Activated CD8-positive, alpha-beta memory T cell treated with anti-CD3 and anti-CD28 coated beads for 1 hour (primary cell): ENCODE measurements around the gene ILKAP.

Source experiments
- DNase-seq, 2 donors: peaks; one replicate each; pipeline ENCODE4 v3.0.0-alpha.2; 2020; ENCODE audit warnings: low read depth in 1 of 2; ENCODE audit errors: extremely low read depth in 1 of 2

The ILKAP gene

DNA sequence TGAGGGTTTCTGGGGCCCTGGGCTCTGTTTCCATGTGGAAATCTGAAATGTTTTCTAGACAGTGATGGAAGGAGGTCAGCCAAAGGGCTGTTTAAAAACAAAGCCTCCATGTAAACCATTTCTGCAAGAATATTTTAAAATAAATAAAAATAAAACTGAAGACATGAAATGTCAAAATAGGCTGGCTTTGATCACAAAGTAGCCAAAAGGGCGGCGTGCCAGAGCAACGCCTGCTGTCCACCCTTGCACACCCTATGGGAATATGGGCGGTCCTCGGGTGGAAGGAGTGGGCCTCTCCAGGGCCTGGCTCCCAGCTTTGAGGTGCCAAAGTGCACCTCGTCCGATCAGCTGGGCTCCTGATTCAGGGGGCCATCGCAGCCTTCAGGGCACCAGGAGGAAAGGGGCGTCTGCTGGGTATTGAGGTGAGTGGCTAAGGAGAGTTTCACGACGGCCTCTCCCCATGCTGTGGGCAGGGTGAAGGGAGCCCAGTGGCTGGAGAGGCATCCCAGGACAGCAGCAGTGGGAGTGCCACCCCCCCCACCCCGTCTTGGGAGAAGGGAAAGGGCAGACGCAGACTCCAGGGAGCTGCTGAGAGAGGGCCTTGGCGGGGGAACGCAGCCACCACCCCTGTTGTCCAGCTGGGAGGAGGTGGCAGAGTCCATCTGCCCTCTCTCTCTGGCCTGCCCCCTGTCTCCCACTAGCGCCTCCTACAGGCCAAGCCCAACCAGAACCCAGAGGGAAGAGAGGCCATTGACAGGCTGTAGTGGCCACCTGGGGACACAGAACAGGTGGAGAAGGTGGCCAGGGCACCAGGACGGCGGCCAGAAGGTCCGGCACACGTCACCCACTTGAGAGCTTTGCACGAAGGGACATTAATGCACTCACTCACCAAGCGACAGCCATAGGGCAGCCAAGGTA, 50.5 kb downstream of the ILKAP start:
- DNase-seq: no peak

DNA sequence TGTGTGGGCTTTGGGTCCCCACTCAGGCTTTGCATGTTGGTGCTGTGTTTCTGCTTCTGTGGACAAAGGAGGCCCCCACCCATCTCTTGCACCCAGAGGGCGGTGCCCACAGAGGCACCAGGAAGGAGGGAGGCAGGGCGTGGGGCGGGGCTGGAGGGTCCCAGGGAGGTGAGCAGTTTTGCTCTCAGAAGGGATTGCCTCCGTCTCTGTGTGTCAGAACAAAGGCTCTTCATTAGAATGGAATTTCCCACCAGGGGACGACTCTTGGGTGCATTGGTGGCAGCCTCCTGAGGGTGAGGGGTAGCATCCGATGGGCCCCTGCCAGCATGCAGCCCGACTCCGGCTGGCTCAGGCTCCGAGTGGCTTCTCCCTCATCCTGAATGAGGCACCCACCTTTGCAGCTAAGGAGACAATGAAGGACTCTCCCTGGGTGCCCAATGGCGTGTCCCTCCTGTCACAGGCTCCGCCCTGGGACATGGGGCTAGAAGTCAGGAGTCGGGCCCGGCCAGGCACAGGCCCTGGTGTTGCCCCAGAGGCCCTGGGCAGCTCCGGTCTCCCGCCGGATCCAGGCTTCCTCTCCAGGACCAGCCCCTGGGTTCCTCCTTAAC, 51.8 kb downstream of the ILKAP start:
- DNase-seq: no peak

DNA sequence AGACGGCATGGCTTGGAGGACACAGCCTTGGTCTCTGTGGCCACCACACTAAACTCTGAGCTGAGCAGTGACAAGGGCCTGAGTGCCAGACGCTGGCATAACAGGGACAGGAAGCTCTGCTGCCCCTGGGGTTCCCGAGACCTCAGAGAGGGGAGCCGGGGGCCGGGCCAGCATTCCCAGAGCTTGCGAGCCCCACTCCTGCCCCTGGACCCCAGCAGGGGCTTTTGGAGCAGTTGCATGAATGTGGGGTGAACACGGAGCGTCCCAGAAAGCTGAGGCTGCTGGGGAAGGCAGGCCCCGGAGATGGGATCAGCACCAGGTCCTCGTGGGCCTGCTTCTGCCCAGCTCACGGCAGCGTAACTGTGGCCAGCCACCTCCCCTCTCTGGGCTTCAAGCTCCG, 52.3 kb downstream of the ILKAP start:
- no peak for DNase-seq

DNA sequence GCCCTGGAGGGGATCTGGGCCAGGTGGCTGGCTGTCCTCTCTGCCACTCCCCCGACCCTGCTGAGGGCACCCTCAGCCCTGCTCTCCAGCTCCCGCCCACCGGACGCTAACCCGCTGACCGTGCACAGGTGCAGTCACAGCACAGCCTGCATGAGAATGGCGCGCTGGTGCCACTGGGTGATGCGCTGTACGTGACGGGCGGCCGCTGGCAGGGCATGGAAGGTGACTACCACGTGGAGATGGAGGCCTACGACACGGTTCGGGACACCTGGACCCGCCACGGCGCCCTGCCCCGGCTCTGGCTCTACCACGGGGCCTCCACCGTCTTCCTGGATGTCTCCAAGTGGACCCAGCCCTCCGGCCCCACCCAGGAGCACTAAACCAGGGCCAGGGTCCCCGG, 52.8 kb downstream of the ILKAP start:
- no peak for DNase-seq

DNA sequence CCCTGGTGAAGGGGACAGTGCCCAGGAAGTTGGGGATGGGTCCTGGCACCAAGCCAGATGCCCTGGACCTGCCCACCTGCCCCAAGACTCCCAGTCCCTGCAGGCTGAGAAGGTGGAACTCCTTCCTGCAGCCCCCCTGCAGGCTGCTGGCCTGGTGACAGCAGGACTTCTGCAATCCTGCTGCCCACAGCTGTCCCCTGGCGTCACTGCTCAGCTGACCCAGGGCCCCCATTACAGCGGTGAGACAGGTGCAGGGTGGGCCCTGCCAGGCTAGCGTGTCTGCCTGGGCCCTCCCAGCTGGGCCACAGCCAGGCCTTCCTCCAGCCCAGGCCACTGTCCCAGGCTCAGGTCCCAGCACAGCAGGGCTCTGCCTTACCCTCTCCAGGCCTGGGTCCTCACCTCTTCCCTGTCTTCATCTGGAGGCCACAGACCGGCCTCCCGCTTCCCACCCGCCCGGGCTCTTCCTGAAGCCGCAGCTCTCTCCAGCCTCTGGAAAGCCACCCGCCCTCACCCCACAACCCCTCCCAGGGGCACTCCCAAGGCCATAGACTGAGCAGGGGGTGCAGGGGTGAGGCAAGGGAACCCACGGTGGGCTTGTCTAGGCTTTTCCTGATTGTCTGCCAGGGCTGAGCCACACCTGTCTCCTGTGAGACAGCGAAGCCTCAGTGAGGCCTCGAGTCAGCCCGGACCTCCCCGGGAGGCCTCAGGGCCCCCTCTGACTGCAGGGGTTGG, 53.5 kb downstream of the ILKAP start:
- no peak for DNase-seq

DNA sequence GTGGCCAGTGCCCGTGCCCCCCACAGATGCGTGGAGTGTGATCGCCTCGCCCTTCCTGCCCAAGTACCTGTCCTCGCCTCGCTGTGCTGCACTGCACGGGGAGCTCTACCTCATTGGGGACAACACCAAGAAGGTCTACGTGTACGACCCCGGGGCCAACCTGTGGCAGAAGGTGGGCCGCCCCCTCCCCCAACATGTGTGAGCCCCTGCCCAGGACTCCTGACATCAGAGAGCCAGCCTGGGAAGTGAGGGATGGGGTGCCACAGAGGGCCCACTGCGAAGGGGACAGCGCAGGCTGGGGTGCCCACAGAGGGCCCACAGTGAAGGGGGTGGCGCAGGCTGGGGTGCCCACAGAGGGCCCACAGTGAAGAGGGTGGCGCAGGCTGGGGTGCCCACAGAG, 54.5 kb downstream of the ILKAP start:
- DNase-seq: no peak

DNA sequence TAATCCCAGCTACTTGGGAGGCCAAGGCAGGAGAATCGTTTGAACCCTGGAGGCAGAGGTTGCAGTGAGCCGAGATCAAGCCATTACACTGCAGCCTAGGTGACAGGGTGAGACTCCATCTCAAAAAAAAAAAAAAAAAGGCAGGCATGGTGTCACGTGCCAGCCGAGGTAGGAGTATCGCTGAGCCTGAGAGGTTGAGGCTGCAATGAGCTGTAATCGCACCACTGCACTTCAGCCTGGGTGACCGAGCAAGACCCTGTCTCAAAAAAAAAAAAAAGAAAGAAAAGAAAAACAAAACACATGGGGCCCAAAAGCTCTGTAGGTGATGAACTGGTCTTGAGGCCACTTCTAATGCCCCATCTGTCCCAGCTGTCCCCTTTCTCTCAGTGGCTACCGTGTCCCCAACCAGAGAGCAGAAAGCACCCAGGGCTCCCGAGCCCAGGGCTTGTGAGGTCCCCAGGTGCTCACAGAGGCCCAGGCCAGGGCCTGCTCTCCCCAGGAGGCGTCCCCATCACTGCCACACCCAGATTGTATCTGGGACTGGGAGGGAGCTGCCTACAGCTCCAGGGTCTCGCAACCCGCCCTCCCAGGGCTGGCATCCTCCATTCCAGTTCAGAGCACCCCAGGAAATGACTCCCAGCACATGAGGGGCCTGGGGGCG, 56.5 kb downstream of the ILKAP start:
- no peak for DNase-seq

DNA sequence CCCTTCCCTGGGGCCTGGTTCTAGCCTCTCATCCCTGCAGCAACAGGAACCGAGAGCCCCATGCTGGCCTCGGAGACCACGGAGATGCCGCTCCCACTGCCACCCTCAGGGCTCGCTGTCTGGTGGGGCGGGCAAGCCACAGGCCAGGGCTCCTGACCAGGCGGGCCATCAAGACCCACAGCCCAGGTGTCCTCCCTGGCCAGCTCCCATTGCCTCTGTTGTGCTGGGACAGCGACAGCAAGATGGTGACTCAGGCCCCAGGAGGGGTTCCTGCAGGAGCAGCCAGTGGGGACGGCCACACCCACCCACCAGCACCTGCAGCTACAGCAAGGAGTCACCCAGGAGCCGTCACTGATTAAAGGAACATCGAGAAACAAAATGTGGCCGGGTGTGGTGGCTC, 57.6 kb downstream of the ILKAP start:
- no peak for DNase-seq

DNA sequence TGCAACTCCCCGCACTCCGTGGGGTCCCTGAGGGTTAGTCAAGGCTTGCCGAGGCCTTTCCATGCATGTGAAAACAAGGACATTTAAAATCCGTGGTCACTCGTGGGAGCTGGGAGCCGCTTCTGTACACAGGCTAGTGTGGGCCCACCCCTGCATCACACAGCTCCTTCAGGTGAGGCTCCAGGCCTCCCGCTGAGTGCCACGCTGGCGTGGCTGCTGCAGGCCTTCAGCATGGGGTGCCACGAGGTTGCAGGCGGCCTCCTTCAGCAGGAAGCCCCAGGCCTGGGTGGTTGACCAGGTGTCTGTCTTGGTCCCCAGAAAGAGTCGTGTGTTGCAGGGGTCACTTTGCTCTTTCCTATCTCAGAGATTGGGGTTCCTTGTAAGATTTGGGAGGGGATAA, 58.4 kb downstream of the ILKAP start:
- no peak for DNase-seq

DNA sequence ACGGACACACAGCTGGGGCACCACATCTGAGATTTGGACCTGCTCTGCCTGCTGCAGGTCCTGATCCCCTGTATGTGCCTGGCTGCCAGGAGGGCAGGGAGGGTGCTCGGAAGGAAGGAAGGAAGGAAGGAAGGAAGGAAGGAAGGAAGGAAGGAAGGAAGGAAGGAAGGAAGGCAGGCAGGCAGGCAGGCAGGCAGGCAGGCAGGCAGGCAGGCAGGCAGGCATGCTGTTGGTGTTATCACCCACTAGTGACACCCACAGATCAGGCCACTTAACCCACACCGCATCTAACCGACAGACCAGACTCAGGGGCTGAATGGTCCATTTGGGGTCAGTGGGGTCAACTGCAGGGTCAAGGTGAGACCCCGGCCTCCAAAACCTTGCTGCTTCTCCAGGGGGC, 59.2 kb downstream of the ILKAP start:
- DNase-seq: no peak

DNA sequence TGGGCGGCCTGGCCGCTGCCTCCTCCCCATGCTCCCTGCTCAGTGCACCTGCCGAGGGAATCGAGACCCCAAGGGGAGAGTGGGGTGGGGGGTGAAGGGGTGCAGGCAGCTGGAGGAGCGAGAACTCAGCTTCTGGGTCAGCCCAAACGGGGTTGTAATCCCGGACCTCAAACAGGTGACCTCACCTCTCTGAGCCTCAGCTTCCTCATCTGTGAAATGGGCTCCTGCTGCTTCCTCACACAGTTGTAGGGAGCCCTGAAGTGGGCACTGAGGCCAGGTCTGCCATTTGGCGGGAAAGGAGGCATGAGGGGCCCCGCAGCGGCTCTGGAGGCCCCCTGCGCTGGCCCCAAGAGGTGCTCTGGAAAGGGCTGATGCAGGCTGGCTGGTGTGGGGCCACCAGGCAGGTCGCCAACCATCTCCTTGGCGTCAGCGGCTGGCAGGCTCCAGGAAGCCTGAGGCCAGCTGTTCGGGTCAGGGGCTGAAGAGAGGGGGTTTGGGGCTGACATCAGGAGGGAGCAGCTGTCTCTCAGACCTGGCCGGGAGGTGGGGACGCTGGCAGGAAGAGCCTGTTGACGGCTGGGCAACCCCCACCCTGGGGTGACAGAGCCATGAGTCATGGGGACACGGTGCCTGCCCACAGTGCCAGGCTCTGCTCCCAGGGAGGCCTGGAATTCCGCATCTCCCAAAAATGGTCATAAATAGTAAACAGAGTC, 60.1 kb downstream of the ILKAP start:
- no peak for DNase-seq

DNA sequence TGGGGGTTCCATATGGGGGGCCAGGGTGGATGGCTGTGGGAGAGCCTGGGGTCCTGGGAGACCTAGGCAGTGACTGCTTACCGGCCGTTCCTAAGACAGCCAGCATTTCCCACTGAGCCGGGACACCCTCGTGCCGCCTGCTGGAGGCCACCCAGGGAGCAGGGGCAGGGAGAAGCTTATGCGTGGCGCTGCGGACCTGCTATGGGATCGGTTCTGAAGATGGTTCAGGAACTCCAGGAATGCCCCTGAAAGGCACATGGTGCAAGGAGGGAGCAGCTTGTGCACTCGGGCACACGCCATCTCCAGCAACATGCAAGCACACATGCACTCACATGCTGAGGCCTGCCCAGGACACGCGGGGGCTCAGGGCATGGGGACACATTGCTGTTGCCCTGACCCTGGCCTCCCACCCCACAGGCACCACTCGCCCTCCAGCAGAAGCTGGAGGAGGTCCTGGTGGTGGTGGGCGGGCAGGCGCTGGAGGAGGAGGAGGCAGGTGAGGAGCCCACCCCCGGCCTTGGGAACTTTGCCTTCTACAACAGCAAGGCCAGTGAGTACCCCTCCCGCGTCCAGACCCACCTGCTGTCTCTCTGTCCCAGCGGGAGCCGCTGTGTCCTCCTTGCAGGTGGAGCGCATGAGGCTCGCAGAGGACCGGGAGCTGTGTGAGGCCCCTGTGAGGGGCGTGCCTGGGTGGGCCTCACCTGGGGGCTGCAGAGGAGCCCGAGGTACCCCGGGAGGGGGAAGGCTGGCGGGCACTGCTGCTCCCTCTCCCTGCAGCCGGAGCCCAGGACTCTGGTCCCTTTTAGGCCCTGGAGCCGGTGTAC, 60.9 kb downstream of the ILKAP start:
- DNase-seq: no peak

DNA sequence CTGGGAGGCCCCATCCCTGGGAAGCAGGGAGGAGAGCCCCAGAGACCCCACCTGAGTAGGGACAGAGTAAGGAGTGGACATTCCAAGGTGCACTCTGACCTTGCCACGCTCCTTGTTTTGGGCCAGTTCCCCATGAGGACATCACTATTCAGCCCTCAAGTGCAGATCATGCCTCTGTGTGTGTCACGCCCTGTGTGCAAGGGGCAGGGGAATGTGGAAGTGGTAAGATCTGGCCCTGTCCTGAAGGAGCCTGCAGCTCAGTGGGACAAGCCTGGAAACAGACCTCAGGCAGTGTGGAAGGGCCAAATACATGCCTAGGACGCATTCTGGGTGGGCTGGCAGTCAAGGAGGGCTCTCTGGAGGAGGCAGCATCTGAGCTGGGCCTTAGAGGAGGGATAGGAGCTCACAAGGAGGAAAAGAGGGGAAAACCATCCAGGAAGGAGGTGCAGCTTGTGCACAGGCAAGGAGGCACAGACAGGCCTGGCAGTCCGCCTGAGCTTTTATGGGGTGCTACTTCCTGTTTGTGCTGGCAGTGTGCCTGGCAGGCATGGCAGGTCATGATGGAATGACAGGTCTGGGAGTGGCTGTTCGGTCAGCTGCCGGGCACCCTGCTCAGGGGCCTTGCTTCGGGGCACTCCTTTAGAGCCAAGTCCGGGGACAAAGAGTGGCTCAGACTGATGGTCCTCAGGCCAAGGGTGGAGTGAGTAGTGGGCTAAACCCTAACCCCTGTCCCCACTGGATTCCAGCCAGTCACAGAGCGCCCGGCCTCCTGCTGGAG, 61.8 kb downstream of the ILKAP start:
- DNase-seq: no peak

DNA sequence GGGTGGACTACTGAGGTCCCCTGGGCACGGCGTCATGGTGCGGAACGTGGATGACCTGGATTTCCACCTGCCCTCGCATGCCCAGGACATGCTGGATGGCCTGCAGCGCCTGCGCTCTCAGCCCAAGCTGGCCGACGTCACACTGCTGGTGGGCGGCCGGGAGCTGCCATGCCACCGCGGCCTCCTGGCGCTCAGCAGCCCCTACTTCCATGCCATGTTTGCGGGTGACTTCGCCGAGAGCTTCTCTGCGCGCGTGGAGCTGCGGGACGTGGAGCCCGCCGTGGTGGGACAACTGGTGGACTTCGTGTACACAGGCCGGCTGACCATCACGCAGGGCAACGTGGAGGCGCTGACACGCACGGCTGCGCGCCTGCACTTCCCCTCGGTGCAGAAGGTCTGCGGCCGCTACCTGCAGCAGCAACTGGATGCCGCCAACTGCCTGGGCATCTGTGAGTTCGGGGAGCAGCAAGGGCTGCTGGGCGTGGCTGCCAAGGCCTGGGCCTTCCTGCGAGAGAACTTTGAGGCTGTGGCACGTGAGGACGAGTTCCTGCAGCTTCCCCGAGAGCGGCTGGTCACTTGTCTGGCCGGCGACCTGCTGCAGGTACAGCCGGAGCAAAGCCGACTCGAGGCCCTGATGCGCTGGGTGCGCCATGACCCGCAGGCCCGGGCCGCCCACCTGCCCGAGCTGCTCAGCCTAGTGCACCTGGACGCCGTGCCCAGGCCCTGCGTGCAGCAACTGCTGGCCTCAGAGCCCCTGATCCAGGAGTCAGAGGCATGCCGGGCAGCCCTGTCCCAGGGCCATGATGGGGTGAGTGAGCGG, 62.6 kb downstream of the ILKAP start:
- DNase-seq: no peak

DNA sequence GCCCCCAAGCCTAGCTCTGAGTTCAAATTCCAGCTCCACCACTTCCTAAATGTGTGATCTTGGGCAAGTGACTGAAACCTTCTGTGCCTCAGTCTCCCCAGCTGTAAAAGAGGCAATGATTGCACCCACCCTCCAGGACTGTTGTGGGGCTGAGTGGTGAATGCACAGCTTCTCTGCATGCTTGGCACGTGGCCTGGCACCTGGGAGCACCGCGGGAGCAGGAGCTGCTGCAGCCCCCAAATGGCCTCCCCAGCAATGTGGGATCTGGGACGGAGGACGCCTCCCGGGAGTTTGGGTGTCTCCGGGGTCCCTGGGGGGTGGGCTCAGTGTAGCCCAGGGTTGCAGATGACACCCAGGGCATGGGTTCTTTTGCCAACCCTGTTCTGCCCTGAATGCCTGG, 63.5 kb downstream of the ILKAP start:
- DNase-seq: no peak

DNA sequence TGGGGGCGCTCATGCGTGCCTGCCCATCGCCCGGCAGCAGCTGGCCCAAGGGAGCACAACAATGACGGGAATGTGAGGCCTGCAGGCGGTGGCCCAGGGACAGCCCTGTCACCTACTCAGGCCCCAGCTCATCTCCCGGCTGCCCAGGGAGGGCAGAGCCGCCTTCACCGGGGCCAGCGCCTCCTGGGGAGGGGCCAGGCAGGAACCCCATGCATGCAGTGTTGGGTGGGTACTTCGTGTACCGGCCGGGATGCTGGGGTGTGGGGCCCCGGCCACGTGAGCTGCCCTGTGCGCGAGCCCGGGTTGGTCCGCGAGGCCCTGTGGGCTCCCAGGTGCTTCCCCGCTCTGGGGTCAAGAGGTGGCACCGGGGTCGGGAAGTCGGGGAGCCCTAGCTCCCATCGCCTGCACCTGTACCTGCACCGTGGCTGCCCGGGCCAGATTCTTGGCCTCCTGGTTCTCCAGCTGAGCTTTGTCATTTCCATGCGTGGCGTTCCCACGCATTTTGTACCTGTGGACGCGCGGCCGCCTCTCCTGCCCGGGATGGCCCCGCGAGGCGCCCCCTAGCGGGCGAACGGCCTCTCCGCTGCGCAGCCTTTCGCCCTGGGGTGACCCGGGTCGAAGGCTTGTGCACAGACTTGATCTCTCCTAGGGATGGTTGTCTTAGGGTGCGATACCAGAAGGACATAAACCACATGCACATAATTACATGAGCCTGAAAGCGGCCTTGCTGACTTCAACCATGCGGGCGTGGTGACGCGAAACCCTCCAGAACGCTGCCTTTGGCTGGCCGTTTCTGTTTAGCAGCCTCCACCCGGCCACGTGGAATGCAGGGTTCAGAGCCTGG, 64.1 kb downstream of the ILKAP start:
- DNase-seq: no peak
